Chondrocyte (in vitro differentiated cells): Measurements from ENCODE around the gene TRIM71. TPM values are rescaled to one million over a fixed set of nuclear protein-coding genes. Genes with fewer than 3 reads are reported as not detected.
"Not testable (repeated sequence)": the region's sequence is repeated elsewhere in the genome, so short reads cannot be mapped to it uniquely, and the experiment has no call there.

Experiments used
- DNase-seq: peaks from one replicate; pipeline ENCODE4 v3.0.0; 2021; ENCODE audit warnings: mixed read lengths, low spot score
- H3K27ac Mint-ChIP-seq: one replicate; pipeline ENCODE4 v1.8.0; 2021; ENCODE audit warnings: mild to moderate bottlenecking, moderate library complexity, mixed read lengths; ENCODE audit not compliant: unreplicated experiment
- H3K27me3 Mint-ChIP-seq: 2 replicates; pipeline ENCODE4 v1.8.0; 2021; ENCODE audit warnings: low read depth, mixed read lengths
- H3K36me3 Mint-ChIP-seq: 2 replicates; pipeline ENCODE4 v1.8.0; 2021; ENCODE audit warnings: low read depth, mixed read lengths
- H3K4me1 Mint-ChIP-seq: 2 replicates; pipeline ENCODE4 v1.8.0; 2021; ENCODE audit warnings: low read depth, mild to moderate bottlenecking, mixed read lengths
- H3K4me3 Mint-ChIP-seq: one replicate; pipeline ENCODE4 v1.8.0; 2021; ENCODE audit warnings: mild to moderate bottlenecking, moderate library complexity, mixed read lengths; ENCODE audit not compliant: unreplicated experiment
- H3K9me3 Mint-ChIP-seq: 2 replicates; pipeline ENCODE4 v1.8.0; 2021; ENCODE audit warnings: low read depth, mixed read lengths
- total RNA-seq: library from RNA; stranded (reverse); gene quantifications from 3 replicates; pipeline ENCODE4 v1.2.1, GENCODE V29; 2021
- TF ChIP-seq, protein P1 (sequence below): fragments of 200-600 bp; sonication (generic); IDR thresholded peaks from 2 replicates; pipeline ENCODE4 v1.5.0; 2021; ENCODE audit warnings: antibody characterized with exemption, mild to moderate bottlenecking, moderate library complexity

The TRIM71 gene
- total RNA-seq, 1 donor from 2014 or later, result 0.05 TPM

- no peak for DNase-seq
- Mint-ChIP-seq H3K4me3 (no peak overlapping the region), H3K27ac (no peak overlapping the region), H3K9me3 (no peaks in the 10 kb centered on the region), H3K4me1 (no peaks in the 10 kb centered on the region), H3K27me3 (peaks cover 15% of the 10 kb centered on the region), H3K36me3 (no peaks in the 10 kb centered on the region)
- TF ChIP-seq, protein P1, sequence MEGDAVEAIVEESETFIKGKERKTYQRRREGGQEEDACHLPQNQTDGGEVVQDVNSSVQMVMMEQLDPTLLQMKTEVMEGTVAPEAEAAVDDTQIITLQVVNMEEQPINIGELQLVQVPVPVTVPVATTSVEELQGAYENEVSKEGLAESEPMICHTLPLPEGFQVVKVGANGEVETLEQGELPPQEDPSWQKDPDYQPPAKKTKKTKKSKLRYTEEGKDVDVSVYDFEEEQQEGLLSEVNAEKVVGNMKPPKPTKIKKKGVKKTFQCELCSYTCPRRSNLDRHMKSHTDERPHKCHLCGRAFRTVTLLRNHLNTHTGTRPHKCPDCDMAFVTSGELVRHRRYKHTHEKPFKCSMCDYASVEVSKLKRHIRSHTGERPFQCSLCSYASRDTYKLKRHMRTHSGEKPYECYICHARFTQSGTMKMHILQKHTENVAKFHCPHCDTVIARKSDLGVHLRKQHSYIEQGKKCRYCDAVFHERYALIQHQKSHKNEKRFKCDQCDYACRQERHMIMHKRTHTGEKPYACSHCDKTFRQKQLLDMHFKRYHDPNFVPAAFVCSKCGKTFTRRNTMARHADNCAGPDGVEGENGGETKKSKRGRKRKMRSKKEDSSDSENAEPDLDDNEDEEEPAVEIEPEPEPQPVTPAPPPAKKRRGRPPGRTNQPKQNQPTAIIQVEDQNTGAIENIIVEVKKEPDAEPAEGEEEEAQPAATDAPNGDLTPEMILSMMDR, result no peak
Measured at GRCh38 chr3:32919920-32920319, 102.1 kb downstream of the TRIM71 start.

GRCh38 chr3:32922078-32922477 lies 104.3 kb downstream of the TRIM71 start:
- Mint-ChIP-seq H3K27me3 (peaks cover 13% of the 10 kb centered on the region), H3K4me1 (no peaks in the 10 kb centered on the region), H3K36me3 (no peaks in the 10 kb centered on the region), H3K27ac (no peak overlapping the region), H3K4me3 (no peak overlapping the region), H3K9me3 (no peaks in the 10 kb centered on the region)
- DNase-seq, result no peak
- TF ChIP-seq, protein P1, result no peak

GRCh38 chr3:32930161-32930560 lies 112.4 kb downstream of the TRIM71 start:
- H3K27ac Mint-ChIP-seq, result no peak overlapping the region
- TF ChIP-seq, protein P1, result no peak
- H3K27me3 Mint-ChIP-seq, result peaks cover 2% of the 10 kb centered on the region
- H3K36me3 Mint-ChIP-seq, result no peaks in the 10 kb centered on the region
- H3K4me3 Mint-ChIP-seq, result no peak overlapping the region
- H3K9me3 Mint-ChIP-seq, result peaks cover 7% of the 10 kb centered on the region
- DNase-seq, result no peak
- no peaks in the 10 kb centered on the region for H3K4me1 Mint-ChIP-seq

DNA sequence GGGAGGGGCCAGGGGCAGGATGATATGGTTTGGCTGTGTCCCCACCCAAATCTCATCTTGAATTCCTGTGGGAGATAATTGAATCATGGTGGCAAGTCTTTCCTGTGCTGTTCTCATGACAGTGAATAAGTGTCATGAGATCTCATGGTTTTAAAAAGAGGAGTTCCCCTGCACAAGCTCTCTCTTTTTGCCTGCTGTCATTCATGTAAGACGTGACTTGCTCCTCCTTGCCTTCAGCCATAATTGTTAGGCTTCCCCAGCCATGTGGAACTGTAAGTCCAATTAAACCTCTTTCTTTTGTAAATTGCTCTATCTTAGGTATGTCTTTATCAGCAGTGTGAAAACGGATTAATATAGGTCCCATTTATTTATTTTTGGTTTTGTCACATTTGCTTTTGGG lies 113.5 kb downstream of the TRIM71 start:
- H3K9me3 Mint-ChIP-seq, result peaks cover 10% of the 10 kb centered on the region
- DNase-seq, H3K36me3 Mint-ChIP-seq, H3K4me3 Mint-ChIP-seq, H3K4me1 Mint-ChIP-seq, H3K27ac Mint-ChIP-seq, H3K27me3 Mint-ChIP-seq: not testable (repeated sequence)

DNA sequence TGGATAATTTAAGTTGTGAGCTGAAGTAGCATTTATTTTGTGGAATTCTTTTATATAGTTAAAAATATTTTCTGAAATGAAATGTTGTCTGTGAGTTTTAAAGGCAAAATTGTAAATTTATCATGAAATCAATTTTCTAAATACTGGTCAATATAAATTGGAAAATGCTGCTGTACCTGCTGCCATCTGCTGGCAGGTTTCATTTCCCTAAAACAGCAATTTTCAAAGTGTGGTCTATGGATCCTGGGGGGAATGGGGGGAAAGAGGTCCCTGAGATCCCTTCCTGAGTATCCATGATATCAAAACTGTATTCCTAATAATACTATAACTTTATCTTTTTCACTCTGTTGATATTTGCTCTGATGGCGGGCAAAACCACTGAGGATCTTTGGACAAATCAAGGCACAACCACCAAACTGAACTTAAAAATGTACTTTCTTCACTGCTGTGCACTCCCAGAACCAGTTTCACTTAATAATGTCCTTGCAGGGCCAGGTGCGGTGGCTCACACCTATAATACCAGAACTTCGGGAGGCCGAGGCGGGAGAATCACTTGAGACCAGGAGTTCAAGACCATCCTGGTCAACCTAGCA lies 116.4 kb downstream of the TRIM71 start:
- Mint-ChIP-seq H3K4me3 (no peak overlapping the region), H3K4me1 (peaks cover 4% of the 10 kb centered on the region), H3K9me3 (peaks cover 6% of the 10 kb centered on the region), H3K27ac (no peak overlapping the region), H3K27me3 (no peaks in the 10 kb centered on the region), H3K36me3 (no peaks in the 10 kb centered on the region)
- TF ChIP-seq, protein P1, result peak; percentile 94
- no peak for DNase-seq

- H3K4me3 Mint-ChIP-seq, result no peak overlapping the region
- TF ChIP-seq, protein P1, result no peak
- H3K27me3 Mint-ChIP-seq, result no peaks in the 10 kb centered on the region
- H3K4me1 Mint-ChIP-seq, result peaks cover 4% of the 10 kb centered on the region
- no peak for DNase-seq
- peaks cover 3% of the 10 kb centered on the region for H3K9me3 Mint-ChIP-seq
- no peaks in the 10 kb centered on the region for H3K36me3 Mint-ChIP-seq
- peak overlapping the region; percentile 39 for H3K27ac Mint-ChIP-seq
Measured at GRCh38 chr3:32937331-32937730, 119.5 kb downstream of the TRIM71 start.

DNA sequence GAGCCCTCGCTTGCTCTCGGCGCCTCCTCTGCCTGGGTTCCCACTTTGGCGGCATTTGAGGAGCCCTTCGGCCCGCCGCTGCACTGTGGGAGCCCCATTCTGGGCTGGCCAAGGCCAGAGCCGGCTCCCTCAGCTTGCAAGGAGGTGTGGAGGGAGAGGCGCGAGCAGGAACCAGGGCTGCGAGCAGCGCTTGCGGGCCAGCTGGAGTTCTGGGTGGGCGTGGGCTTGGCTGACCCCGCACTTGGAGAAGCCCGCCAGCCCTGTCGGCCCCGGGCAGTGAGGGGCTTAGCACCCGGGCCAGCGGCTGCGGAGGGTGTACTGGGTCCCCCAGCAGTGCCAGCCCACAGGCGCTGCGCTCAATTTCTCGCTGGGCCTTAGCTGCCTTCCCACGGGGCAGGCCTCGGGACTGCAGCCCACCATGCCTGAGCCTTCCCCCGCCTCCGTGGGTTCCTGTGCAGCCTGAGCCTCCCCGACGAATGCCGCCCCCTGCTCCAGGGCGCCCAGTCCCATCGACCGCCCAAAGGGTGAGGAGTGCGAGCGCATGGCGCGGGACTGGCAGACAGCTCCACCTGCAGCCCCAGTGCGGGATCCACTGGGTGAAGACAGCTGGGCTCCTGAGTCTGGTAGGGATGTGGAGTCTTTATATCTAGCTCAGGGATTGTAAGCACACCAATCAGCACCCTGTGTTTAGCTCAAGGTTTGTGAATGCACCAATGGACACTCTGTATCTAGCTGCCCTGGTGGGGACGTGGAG lies 121.9 kb downstream of the TRIM71 start:
- not testable (repeated sequence) for DNase-seq

More for the DNA sequence above, 121.9 kb downstream of the TRIM71 start:
- not testable (repeated sequence) for H3K36me3 Mint-ChIP-seq, H3K27me3 Mint-ChIP-seq, H3K9me3 Mint-ChIP-seq, H3K27ac Mint-ChIP-seq, H3K4me3 Mint-ChIP-seq, H3K4me1 Mint-ChIP-seq
